Measurements from ENCODE around the gene PGAP6.

DNA sequence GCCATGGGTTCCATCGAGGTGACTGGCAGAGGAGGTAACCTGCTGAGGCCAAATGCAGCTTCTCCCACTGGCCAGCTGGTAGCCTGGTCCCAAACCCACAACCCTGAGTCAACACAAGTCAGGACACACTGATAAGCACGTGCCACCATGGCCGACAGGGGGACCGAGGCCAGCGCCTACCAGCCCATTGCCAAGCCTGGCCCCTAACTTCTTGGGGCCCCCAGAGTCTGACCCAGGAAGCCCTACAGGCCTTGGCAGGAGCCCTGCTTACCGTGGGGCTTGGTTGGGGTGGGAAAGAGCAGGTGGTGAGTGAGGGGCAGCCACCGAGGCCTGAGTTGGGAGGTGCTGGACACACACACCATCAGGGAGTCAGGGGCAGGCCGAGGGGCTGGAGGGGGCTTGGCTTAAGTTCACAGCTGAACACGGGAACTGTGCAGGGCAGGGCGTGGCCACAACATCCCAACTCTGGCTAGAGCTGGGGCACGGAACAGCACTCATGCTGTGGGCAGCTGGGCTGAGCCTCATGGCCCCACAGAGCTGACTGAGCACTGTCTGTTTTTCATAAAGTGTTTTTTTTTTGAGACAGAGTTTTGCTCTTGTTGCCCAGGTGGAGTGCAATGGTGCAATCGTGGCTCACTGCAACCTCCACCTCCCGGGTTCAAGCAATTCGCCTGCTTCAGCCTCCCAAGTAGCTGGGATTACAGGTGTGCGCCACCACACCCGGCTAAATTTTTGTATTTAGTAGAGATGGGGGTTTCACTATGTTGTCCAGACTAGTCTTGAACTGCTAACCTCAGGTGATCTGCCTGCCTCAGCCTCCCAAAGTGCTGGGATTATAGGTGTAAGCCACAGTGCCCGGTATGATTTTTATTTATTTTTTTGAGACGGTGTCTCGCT lies 16.9 kb downstream of the PGAP6 start:
- TF ChIP-seq POLR2A (IDR thresholded peaks at IDR 0.05): no peak
- no peak for TF ChIP-seq POLR2AphosphoS5 (IDR thresholded peaks at IDR 0.05)
- no peak for TF ChIP-seq CTCF (IDR thresholded peaks at IDR 0.05)

All from breast epithelium (tissue), 3 donors.